A549 (cell line): ENCODE measurements around the gene TOX2.

ENCODE experiments used
- CEBPB ChIP-seq, 2 experiments: fragments of >200 bp in 1 of 2; sonication (Bioruptor Twin) in 1 of 2; formaldehyde crosslinking in 1 of 2; IDR thresholded peaks; 2 replicates each; pipeline ENCODE4 v1.6.1; 2012 to 2016
- CTCF ChIP-seq: fragments of >200 bp; sonication (Bioruptor Twin); formaldehyde crosslinking; IDR thresholded peaks from 3 replicates; pipeline ENCODE4 v1.5.1; 2016
- EP300 ChIP-seq, 2 experiments: fragments of >200 bp; sonication (Bioruptor Twin); formaldehyde crosslinking; IDR thresholded peaks; 2 replicates in 1 of 2; 3 replicates in 1 of 2; pipeline ENCODE4 v1.6.1; 2016 to 2017
- NR3C1 ChIP-seq: fragments of >200 bp; sonication (Bioruptor Twin); formaldehyde crosslinking; IDR thresholded peaks from 3 replicates; pipeline ENCODE4 v1.6.1; 2017
- PBX3 ChIP-seq: IDR thresholded peaks from 2 replicates; pipeline ENCODE4 v1.6.1; 2012
- USF2 ChIP-seq: fragments of 450-650 bp; IDR thresholded peaks from 2 replicates; pipeline ENCODE4 v1.6.1; 2014; ENCODE audit warnings: antibody characterized with exemption

- TF ChIP-seq NR3C1 (no peak), CTCF (no peak), EP300 (IDR thresholded peaks at IDR 0.05) (no peak), PBX3 (no peak), USF2 (no peak), CEBPB (IDR thresholded peaks at IDR 0.05) (no peak)
Measured at GRCh38 chr20:43985608-43986316, 71.1 kb downstream of the TOX2 start.
